Breast epithelium (tissue), 4 donors: ENCODE data around the gene TRAF3IP1. TPM values are rescaled to one million over a fixed set of nuclear protein-coding genes. Genes with fewer than 3 reads are reported as not detected.
"Not testable (repeated sequence)": the region's sequence is repeated elsewhere in the genome, so short reads cannot be mapped to it uniquely, and the experiment has no call there.

Experiments
- DNase-seq, 2 donors: peaks; one replicate each; pipeline ENCODE4 v3.0.0-alpha.2; 2019; ENCODE audit warnings: low spot score in 2 of 2
- H3K27ac ChIP-seq, 2 donors: fragments of 200-600 bp; sonication (generic) in 1 of 2; one replicate each; pipeline ENCODE4 v1.5.1; 2016 to 2019; ENCODE audit warnings: mild to moderate bottlenecking in 1 of 2
- H3K27me3 ChIP-seq, 2 donors: fragments of 200-600 bp; sonication (generic) in 1 of 2; one replicate each; pipeline versions ENCODE4 v1.5.1 to v1.6.0; 2017 to 2019; ENCODE audit warnings: control low read depth in 1 of 2, mild to moderate bottlenecking in 1 of 2
- H3K36me3 ChIP-seq: fragments of 200-600 bp; one replicate; pipeline ENCODE4 v1.5.1; 2019
- H3K4me1 ChIP-seq, 2 donors: fragments of 200-600 bp; sonication (generic); one replicate each; pipeline ENCODE4 v1.5.1; 2016 to 2019; ENCODE audit warnings: control low read depth in 1 of 2
- H3K4me3 ChIP-seq, 3 donors: fragments of 200-600 bp; sonication (generic); 1 replicate in 2 of 3; 2 replicates in 1 of 3; pipeline ENCODE4 v1.5.1; 2016 to 2019; ENCODE audit warnings: mild to moderate bottlenecking in 3 of 3, moderate library complexity in 2 of 3
- H3K9me3 ChIP-seq, 2 donors: fragments of 200-600 bp; sonication (generic) in 1 of 2; one replicate each; pipeline ENCODE4 v1.5.1; 2016 to 2019; ENCODE audit warnings: control low read depth in 1 of 2
- CTCF ChIP-seq, 3 donors: fragments of 450-650 bp; IDR thresholded peaks; one replicate each; pipeline ENCODE4 v1.5.1; 2016 to 2017; ENCODE audit warnings: antibody characterized with exemption in 3 of 3, mild to moderate bottlenecking in 3 of 3, moderate library complexity in 3 of 3
- POLR2A ChIP-seq: fragments of 450-650 bp; IDR thresholded peaks from one replicate; pipeline ENCODE4 v1.6.1; 2016; ENCODE audit warnings: antibody characterized with exemption, mild to moderate bottlenecking, moderate library complexity
- POLR2AphosphoS5 ChIP-seq, 3 donors: sonication (generic); formaldehyde crosslinking; IDR thresholded peaks; one replicate each; pipeline ENCODE4 v1.6.1; 2017; ENCODE audit warnings: antibody characterized with exemption in 3 of 3
- intact Hi-C: fragments of 100-400 bp; cut with DNase I; formaldehyde crosslinking; loops from one replicate; pipeline ENCODE4 v1.15.1; 2023; ENCODE audit warnings: low total_unique reads
- total RNA-seq, 3 donors: library from RNA; depleted of rRNA; stranded (reverse); fragments of >200 nt; gene quantifications; one replicate each; pipeline ENCODE4 v1.1.0, GENCODE V29; 2016

Gene TRAF3IP1
- total RNA-seq, 3 donors from 2014 or later: 12.1 to 20.6 (median 15.7) TPM

GRCh38 chr2:238440331-238440730 lies 120.0 kb downstream of the TRAF3IP1 start:
- Histone ChIP-seq H3K27me3 (no peaks in the 10 kb centered on the region), H3K36me3 (no peaks in the 10 kb centered on the region), H3K4me1 (peaks cover 0 to 4% of the 10 kb centered on the region in 2 donors), H3K9me3 (no peaks in the 10 kb centered on the region), H3K27ac (peak overlapping the region; percentile 72 to 80), H3K4me3 (no peak overlapping the region)
- intact Hi-C loops: no loop called here
- DNase-seq: no peak
- TF ChIP-seq POLR2A (no peak), POLR2AphosphoS5 (IDR thresholded peaks at IDR 0.05) (no peak), CTCF (IDR thresholded peaks at IDR 0.05) (no peak)

GRCh38 chr2:238440767-238441166 lies 120.4 kb downstream of the TRAF3IP1 start:
- TF ChIP-seq POLR2AphosphoS5 (IDR thresholded peaks at IDR 0.05): no peak
- no peak for TF ChIP-seq POLR2A
- no peak for TF ChIP-seq CTCF (IDR thresholded peaks at IDR 0.05)
- Histone ChIP-seq H3K27ac (peak overlapping the region; percentile 72 to 80), H3K4me3 (no peak overlapping the region), H3K36me3 (no peaks in the 10 kb centered on the region), H3K9me3 (no peaks in the 10 kb centered on the region), H3K27me3 (no peaks in the 10 kb centered on the region), H3K4me1 (peaks cover 0 to 4% of the 10 kb centered on the region in 2 donors)
- intact Hi-C loops: no loop called here
- DNase-seq: no peak

GRCh38 chr2:238441262-238442114 lies 121.2 kb downstream of the TRAF3IP1 start:
- no peaks in the 10 kb centered on the region for H3K36me3 ChIP-seq
- DNase-seq: no peak
- TF ChIP-seq POLR2A (no peak), CTCF (IDR thresholded peaks at IDR 0.05) (no peak), POLR2AphosphoS5 (IDR thresholded peaks at IDR 0.05) (no peak)

GRCh38 chr2:238442257-238442656 lies 121.9 kb downstream of the TRAF3IP1 start:
- H3K4me3 ChIP-seq, intact Hi-C loops, H3K36me3 ChIP-seq, H3K27ac ChIP-seq, H3K4me1 ChIP-seq, H3K9me3 ChIP-seq, H3K27me3 ChIP-seq, DNase-seq: not testable (repeated sequence)

More at GRCh38 chr2:238441262-238442114, 121.2 kb downstream of the TRAF3IP1 start:
- Histone ChIP-seq H3K4me3 (no peak overlapping the region), H3K9me3 (no peaks in the 10 kb centered on the region), H3K27ac (no peak overlapping the region), H3K4me1 (peaks cover 0 to 4% of the 10 kb centered on the region in 2 donors), H3K27me3 (no peaks in the 10 kb centered on the region)
- intact Hi-C loops: no loop called here

- H3K4me1 ChIP-seq: no peaks in the 10 kb centered on the region
- no peaks in the 10 kb centered on the region for H3K9me3 ChIP-seq
- H3K27me3 ChIP-seq: no peaks in the 10 kb centered on the region
- H3K36me3 ChIP-seq: peaks cover 3% of the 10 kb centered on the region
- intact Hi-C loops: no loop called here
- no peak overlapping the region for H3K27ac ChIP-seq
- DNase-seq: no peak
- H3K4me3 ChIP-seq: no peak overlapping the region
- no peak for TF ChIP-seq CTCF (IDR thresholded peaks at IDR 0.05)
- TF ChIP-seq POLR2AphosphoS5 (IDR thresholded peaks at IDR 0.05): no peak
- no peak for TF ChIP-seq POLR2A
These were observed 123.9 kb downstream of the TRAF3IP1 start for GRCh38 chr2:238444242-238444641.
